Fibroblast of the conjunctiva (primary cell): ENCODE measurements around the gene CCND3.

Source experiments
- DNase-seq: peaks from one replicate; pipeline ENCODE4 v3.0.0-alpha.2; 2010; ENCODE audit warnings: low read depth

CCND3 gene

GRCh38 chr6:41921712-41921998, 20.0 kb downstream of the CCND3 start:
- DNase-seq: no peak

DNA sequence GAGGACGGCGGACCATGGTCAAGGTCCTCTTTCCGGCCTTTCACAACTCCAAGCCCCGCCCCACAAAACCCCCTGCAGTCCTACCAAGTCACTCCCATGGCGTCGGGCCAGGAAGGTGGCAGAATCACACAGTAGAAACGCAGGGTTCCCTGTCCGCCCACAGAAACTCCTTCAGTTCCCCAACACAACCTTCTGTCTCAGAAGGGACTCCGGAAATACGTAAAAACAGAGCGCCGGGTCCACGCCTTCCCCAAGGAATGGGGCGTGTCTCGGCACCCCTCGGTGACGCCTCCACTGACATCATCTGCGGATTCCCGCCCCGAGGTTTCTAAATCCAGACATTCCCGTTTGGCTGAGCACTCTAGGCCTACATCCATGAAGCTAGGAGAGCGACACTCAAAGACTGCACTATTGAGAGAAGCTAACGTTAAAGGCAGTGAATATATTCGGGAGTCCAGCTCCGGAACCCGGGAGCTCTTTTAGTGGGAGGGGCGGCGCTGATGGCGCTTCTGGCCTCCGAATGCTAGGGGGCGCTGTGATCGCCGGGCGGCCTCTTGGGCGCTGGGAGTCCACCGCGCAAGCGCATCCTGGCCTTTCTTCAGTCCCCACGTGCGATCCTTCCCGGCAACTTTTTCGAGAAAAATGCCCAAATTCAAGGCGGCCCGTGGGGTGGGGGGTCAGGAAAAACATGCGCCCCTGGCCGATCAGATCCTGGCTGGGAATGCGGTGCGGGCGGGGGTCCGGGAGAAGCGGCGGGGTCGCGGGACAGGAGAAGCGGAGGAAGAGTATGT, 20.5 kb downstream of the CCND3 start, which contains the start of the genes BYSL and MED20:
Gene BYSL (plus strand): TSS at position 579 of the 791 bp plus-strand sequence. CDS start 64 bp downstream, at position 643.
Gene MED20 (minus strand): TSS at position 219 of the 791 bp plus-strand sequence. CDS start 121 bp downstream, at position 98.
- peak; percentile 84 for DNase-seq

GRCh38 chr6:41917528-41917927, 24.1 kb downstream of the CCND3 start:
- peak; percentile 84 for DNase-seq

DNA sequence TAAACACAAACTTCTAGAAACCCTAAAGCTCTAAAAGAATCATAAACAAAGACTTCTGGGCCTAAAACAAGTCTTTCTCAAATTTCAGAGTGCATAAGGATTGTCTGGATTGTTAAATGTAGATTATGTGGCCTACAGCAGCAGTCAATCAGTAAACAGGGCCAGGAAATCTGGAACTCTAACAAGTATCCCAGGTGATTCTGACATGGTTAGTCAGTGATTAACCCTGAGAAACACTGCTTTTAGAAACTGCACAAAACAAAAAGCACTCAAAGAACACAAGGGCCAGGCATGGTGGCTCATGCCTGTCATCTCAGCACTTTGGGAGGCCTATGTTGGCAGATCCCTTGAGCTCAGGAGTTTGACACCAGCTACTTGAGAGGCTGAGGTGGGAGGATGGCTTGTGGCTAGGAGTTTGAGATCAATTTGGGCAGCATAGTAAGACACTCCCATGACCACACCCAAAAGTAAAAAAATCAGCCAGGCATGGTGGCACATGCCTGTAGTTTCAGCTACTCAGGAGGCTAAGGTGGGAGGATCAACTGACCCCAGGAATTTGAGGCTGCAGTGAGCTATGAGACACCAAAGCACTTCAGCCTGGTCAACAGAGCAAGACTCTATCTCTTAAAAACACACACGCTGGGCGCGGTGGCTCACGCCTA, 26.6 kb downstream of the CCND3 start:
- DNase-seq: no peak

DNA sequence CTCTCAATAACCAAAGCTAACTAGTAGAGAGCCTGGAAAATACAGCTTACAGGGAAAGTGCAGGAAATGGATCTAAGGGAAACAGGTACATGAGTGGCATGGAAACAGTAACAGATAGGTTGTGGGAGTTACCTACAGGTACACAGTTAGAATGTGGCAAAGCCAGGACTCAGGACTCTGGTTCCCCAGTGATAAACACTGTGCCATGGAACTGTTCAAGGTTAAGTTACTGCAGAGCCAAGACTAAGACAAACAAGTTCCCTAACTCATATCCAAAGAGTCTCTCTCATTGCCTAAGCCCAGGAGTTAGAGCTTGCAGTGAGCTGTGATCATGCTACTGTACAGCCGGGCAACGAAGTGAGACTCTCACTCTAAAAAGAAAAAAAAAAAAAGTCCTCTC, 27.3 kb downstream of the CCND3 start:
- no peak for DNase-seq

- no peak for DNase-seq
These were observed 31.9 kb downstream of the CCND3 start for GRCh38 chr6:41909727-41910126.

GRCh38 chr6:41901882-41902519, 39.6 kb downstream of the CCND3 start:
- DNase-seq: no peak

DNA sequence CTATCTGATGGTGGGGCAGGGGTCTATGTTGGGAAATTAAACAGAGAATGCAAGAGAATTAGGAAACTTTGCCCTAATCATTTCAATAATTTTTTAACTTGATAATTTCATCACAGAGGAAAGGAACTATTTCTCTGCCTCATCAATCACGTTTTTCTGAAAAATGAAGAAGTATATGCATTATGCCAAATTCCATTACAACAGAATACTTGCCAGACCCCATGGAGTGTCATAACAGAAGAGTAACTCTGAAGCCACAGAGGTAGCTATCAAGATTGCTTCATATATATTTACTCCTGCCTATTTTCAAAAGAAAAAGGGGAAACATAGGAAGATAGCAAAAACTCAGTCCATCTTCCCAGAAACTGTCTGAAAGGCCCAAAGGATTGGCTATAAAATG, 40.7 kb downstream of the CCND3 start:
- DNase-seq: no peak

- no peak for DNase-seq
These were observed 45.3 kb downstream of the CCND3 start for GRCh38 chr6:41896281-41896680.

DNA sequence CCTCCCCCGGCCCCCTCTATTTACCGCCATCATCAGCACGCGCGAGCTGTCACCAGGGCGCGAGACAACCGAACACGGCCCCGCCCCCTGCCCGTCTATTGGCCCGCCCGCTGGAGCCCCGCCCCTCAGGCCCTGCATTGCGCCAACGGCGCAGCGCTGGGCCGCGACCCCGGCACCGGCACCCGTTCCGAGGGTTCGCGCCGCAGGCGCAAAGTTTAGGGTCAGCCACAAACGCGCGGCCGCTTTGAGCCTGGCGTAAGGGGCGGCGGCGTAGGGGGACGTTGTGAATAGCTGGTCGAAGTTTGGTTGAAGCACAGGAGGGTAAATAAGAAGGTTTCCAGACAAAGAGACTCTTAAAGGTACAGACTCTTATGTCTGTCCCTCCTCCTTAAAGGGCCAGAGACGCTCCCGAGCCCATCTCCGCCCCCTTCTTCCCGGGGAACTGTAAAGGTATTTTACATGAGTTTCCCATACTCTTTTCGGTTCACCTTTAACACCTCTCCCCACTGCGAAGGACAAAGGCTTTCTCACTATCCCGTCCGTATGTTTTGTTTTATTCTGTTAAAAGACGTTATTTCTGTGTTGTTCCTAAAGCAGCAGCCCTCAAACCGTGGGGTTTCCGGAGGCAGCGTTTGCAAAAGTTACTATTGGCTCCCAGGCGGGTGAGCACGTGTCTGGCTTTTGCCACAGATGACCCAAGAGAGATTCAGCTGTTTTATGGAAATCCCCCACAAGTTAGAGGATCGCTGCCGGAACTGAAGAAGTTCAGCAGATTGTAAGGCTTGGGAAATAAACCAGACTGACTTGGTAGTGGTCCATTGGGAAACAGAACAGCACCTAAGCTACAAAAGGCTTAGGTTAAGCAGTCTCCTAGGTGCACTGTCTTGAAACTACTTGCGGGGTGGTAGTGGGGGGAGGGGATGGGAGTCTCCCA, 46.0 kb downstream of the CCND3 start, which contains the start of gene USP49:
Gene USP49 (minus strand): TSS at position 76 of the 934 bp plus-strand sequence. CDS start 88,392 bp downstream, outside the sequence.
- DNase-seq: peak; percentile 69

- DNase-seq: no peak
These were observed 47.0 kb downstream of the CCND3 start for GRCh38 chr6:41894366-41895299.

DNA sequence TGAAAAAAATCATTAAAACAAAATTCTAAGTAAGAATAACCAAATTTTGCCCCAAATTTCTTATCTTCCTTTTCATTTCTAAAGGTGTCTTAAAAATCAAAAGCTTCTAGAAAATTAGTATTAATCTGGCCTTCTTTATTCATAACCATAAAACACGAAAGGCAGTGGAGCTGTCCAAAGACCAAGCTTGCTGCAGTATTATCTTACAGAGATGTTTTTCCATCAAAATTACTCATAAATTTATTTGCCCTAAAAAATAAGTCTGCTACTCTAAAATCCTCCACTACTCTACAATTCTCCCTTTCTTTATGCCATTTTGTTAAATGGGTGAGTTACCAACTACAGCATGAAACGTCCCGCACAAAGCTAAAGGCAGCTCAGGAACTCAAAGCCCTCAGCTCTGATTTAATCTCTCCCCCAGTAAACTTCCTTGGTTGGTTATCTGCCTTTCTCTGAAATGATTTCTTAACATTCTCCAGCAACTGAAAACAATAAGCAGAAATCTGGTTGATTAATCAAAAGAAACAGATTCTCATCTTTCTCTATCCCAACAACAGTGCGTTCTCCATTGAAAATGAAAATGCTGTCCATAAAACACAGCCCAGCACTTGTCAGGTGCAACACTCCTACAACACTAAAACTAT, 48.6 kb downstream of the CCND3 start:
- DNase-seq: no peak

- no peak for DNase-seq
These were observed 54.3 kb downstream of the CCND3 start for GRCh38 chr6:41887331-41887751.

- DNase-seq: no peak
These were observed 55.7 kb downstream of the CCND3 start for GRCh38 chr6:41885930-41886329.

GRCh38 chr6:41884957-41885356, 56.7 kb downstream of the CCND3 start:
- no peak for DNase-seq
